K562 (cell line): Measurements from ENCODE around the gene NTRK2. TPM values are rescaled to one million over a fixed set of nuclear protein-coding genes. Genes with fewer than 3 reads are reported as not detected.
A peak's percentile ranks its signal among the peaks of the same experiment; 100 is the strongest.

Experiments used
- ATAC-seq: fragments of 200-7000 bp; cut with Tn5 transposase; 3 replicates; pipeline ENCODE4 v1.9.1; 2020; ENCODE audit warnings: moderate library complexity
- BruUV-seq: library from RNA; stranded (reverse); fragments of 400-500 nt; replicated peaks from 2 replicates; lab custom pipeline; 2021; lab: Mats Ljungman, UMichigan
- CTCF ChIA-PET: fragments of 300-600 bp; formaldehyde crosslinking; extraction: SDS; loops from one replicate; lab custom pipeline; 2021; ENCODE audit warnings: low intra/inter-chr PET ratio; lab: Yijun Ruan, JAX
- POLR2A ChIA-PET: fragments of 300-600, 350-650 bp; sonication (Branson Sonifier 250); formaldehyde crosslinking; extraction: SDS; loops from one replicate; lab custom pipeline; 2021; ENCODE audit warnings: antibody characterized with exemption, inconsistent platforms; lab: Yijun Ruan, JAX
- DNase-seq, 4 experiments: peaks; one replicate each; pipeline versions ENCODE4 v3.0.0 to v3.0.0-alpha.2; 2011 to 2018; ENCODE audit warnings: low spot score in 3 of 4, mixed read lengths in 3 of 4; ENCODE audit errors: extremely low read depth in 1 of 4
- FAIRE-seq: peaks from 2 replicates; lab custom pipeline; 2011; peaks lifted over from hg19 to GRCh38; lab: Jason Lieb, UNC
- H2AFZ ChIP-seq: 2 replicates; pipeline ENCODE4 v1.6.0; 2011; ENCODE audit warnings: low read depth, low read length, control low read depth, inconsistent platforms
- H3K27ac ChIP-seq: fragments of 200-600 bp; 3 replicates; pipeline ENCODE4 v1.8.0; 2011; ENCODE audit warnings: low read depth, mild to moderate bottlenecking, control low read depth, inconsistent platforms, low read length, moderate library complexity, mixed read lengths; ENCODE audit errors: extremely low read depth
- H3K27me3 ChIP-seq, 2 experiments: fragments of 300-600 bp in 1 of 2; 2 replicates in 1 of 2; 3 replicates in 1 of 2; pipeline versions ENCODE4 v1.6.0 to v1.8.0; 2011; ENCODE audit warnings: inconsistent platforms in 2 of 2, low read length in 2 of 2, mild to moderate bottlenecking in 1 of 2, mixed read lengths in 1 of 2, moderate library complexity in 1 of 2; ENCODE audit not compliant: control insufficient read depth in 2 of 2, insufficient read depth in 2 of 2
- H3K36me3 ChIP-seq: fragments of 300-600 bp; 3 replicates; pipeline ENCODE4 v1.8.0; 2011; ENCODE audit warnings: mild to moderate bottlenecking, low read length, inconsistent platforms; ENCODE audit not compliant: control insufficient read depth, insufficient read depth
- H3K4me1 ChIP-seq, 2 experiments: fragments of 200-600 bp in 1 of 2; replicated peaks in 1 of 2; 2 replicates in 1 of 2; 3 replicates in 1 of 2; pipeline versions ENCODE4 v1.5.1 to v1.8.0; 2011; ENCODE audit warnings: inconsistent platforms in 2 of 2, low read length in 2 of 2, mild to moderate bottlenecking in 1 of 2, mixed read lengths in 1 of 2, moderate library complexity in 1 of 2; ENCODE audit not compliant: control insufficient read depth in 2 of 2, insufficient read depth in 2 of 2
- H3K4me2 ChIP-seq: 2 replicates; pipeline ENCODE4 v1.6.1; 2011; ENCODE audit warnings: low read length, control low read depth, inconsistent platforms, mixed read lengths; ENCODE audit not compliant: insufficient read depth
- H3K4me3 ChIP-seq: fragments of 200-600 bp; sonication (generic), shearing (Covaris generic); 2 replicates; pipeline ENCODE4 v1.5.1; 2016; ENCODE audit warnings: control low read depth, inconsistent platforms
- H3K79me2 ChIP-seq: fragments of 200-600 bp; 3 replicates; pipeline ENCODE4 v1.8.0; 2011; ENCODE audit warnings: low read length, inconsistent platforms; ENCODE audit not compliant: control insufficient read depth, insufficient read depth
- H3K9ac ChIP-seq, 2 experiments: 2 replicates each; pipeline versions ENCODE4 v1.6.0 to v1.6.1; 2011; ENCODE audit warnings: low read depth in 2 of 2, low read length in 2 of 2, control low read depth in 1 of 2, inconsistent platforms in 1 of 2, mild to moderate bottlenecking in 1 of 2, mixed read lengths in 1 of 2; ENCODE audit not compliant: insufficient read depth in 1 of 2
- H3K9me1 ChIP-seq: one replicate; pipeline ENCODE4 v1.6.0; 2011; ENCODE audit warnings: inconsistent platforms, mild to moderate bottlenecking, low read length, moderate library complexity; ENCODE audit not compliant: control insufficient read depth, insufficient read depth
- H3K9me3 ChIP-seq: replicated peaks from 2 replicates; pipeline ENCODE4 v1.5.1; 2011; ENCODE audit warnings: low read depth, low read length, inconsistent platforms; ENCODE audit not compliant: control insufficient read depth, insufficient read depth
- H4K20me1 ChIP-seq: replicated peaks from 2 replicates; pipeline ENCODE4 v1.6.1; 2011; ENCODE audit warnings: low read length, inconsistent platforms, mixed read lengths; ENCODE audit not compliant: control insufficient read depth, insufficient read depth
- BDP1 ChIP-seq: IDR thresholded peaks from 3 replicates; pipeline ENCODE4 v1.6.1; 2011; ENCODE audit not compliant: insufficient read length, insufficient read depth
- KAT7 ChIP-seq: sonication (generic); formaldehyde crosslinking; IDR thresholded peaks from 2 replicates; pipeline ENCODE4 v1.8.0; 2022; ENCODE audit warnings: missing genetic modification reagents, mild to moderate bottlenecking, borderline replicate concordance
- LCOR ChIP-seq: sonication (generic); formaldehyde crosslinking; IDR thresholded peaks from 2 replicates; pipeline ENCODE4 v1.8.0; 2022; ENCODE audit warnings: mild to moderate bottlenecking, missing genetic modification reagents
- NFIX ChIP-seq: fragments of 250-450 bp; sonication (Bioruptor Pico); IDR thresholded peaks from 2 replicates; pipeline ENCODE4 v1.4.0; 2020; ENCODE audit warnings: low read depth, mild to moderate bottlenecking, moderate library complexity
- WGBS: fragments of 100-300 bp; shearing (Covaris generic); methylation state at CpG from one replicate; pipeline ENCODE4 v1.1.6; 2016; ENCODE audit warnings: low coverage, mixed read lengths; ENCODE audit not compliant: insufficient coverage; ENCODE audit errors: missing lambda C conversion rate; 5-methylcytosine and 5-hydroxymethylcytosine counted together
- in situ Hi-C: fragments of 300-500 bp; cut with MboI; formaldehyde crosslinking; loops from 4 replicates; pipeline ENCODE4 v1.15.0; 2018; ENCODE audit warnings: inconsistent platforms, mixed read lengths
- intact Hi-C: fragments of 100-400 bp; cut with micrococcal nuclease; formaldehyde crosslinking; loops from 2 replicates; pipeline ENCODE4 v1.14.2; 2022
- polyA plus RNA-seq, 8 experiments: library from polyadenylated mRNA; depleted of rRNA in 4 of 8; stranded (reverse) in 5 of 8; unstranded in 3 of 8; fragments of >200 nt; fragmentation: Nextera tagmentation in 2 of 8; fragmentation: Illumina TruSeq in 1 of 8; extraction: Ambion mirVana in 2 of 8; extraction: Trizol in 1 of 8; gene quantifications; 2 replicates each; pipeline versions ENCODE4 v1.2.1 to v1.2.3, GENCODE V29; 2011 to 2014; ENCODE audit warnings: inconsistent platforms in 1 of 8, missing spikeins in 1 of 8
- total RNA-seq, 7 experiments: library from RNA; depleted of rRNA in 6 of 7; stranded (reverse); fragments of >200 nt in 6 of 7; fragmentation: Illumina TruSeq in 2 of 7; extraction: Trizol in 2 of 7; gene quantifications; 2 replicates each; pipeline versions ENCODE4 v1.2.1 to v1.2.3, GENCODE V29; 2011 to 2021; ENCODE audit warnings: low replicate concordance in 1 of 7
- TF ChIP-seq, protein P1 (sequence below), 2 experiments: fragments of 450-650 bp in 1 of 2; sonication (generic) in 1 of 2; formaldehyde crosslinking in 1 of 2; IDR thresholded peaks; 2 replicates each; pipeline versions ENCODE4 v1.7.1 to v1.9.0; 2016 to 2022; ENCODE audit warnings: inconsistent platforms in 1 of 2, mild to moderate bottlenecking in 1 of 2, missing genetic modification reagents in 1 of 2

The NTRK2 gene
- total and polyA plus RNA-seq, 9 of the 15 experiments (the other 6 are each of a cell fraction or from before 2014, with no cell fraction given) = not detected

DNA sequence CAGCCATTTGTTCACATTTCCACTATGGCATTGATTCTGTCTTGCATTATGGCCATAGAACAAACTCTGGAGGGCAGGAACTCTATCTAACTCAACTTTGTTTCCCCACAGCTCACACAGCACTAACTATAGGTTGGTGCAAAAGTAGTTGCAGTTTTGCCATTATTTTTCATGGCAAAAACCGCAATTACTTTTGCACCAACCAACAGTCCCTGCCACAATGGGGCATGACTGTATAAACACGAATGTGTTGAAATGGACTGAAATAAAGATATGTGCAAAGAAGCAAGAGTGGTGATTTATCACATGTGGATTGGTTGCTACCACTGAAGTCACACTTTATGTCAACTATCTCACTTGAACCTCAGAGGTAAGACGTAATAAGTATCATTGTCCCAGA, 338.7 kb downstream of the NTRK2 start:
- in situ Hi-C loops (no loop called here), intact Hi-C loops (no loop called here)
- DNase-seq (no peak), ATAC-seq (no peak)
- Histone ChIP-seq H3K4me1 (no peaks in the 10 kb centered on the region), H3K9me3 (no peaks in the 10 kb centered on the region), H3K4me2 (no peak overlapping the region), H3K27me3 (no peaks in the 10 kb centered on the region), H4K20me1 (no peaks in the 10 kb centered on the region), H3K79me2 (no peaks in the 10 kb centered on the region)
- CTCF ChIA-PET = no interaction called here
- BruUV-seq = no TSS peak
- TF ChIP-seq NFIX (CRISPR knock-in tag) (no peak), LCOR (no peak), KAT7 (no peak), BDP1 (no peak)
- TF ChIP-seq, protein P1, sequence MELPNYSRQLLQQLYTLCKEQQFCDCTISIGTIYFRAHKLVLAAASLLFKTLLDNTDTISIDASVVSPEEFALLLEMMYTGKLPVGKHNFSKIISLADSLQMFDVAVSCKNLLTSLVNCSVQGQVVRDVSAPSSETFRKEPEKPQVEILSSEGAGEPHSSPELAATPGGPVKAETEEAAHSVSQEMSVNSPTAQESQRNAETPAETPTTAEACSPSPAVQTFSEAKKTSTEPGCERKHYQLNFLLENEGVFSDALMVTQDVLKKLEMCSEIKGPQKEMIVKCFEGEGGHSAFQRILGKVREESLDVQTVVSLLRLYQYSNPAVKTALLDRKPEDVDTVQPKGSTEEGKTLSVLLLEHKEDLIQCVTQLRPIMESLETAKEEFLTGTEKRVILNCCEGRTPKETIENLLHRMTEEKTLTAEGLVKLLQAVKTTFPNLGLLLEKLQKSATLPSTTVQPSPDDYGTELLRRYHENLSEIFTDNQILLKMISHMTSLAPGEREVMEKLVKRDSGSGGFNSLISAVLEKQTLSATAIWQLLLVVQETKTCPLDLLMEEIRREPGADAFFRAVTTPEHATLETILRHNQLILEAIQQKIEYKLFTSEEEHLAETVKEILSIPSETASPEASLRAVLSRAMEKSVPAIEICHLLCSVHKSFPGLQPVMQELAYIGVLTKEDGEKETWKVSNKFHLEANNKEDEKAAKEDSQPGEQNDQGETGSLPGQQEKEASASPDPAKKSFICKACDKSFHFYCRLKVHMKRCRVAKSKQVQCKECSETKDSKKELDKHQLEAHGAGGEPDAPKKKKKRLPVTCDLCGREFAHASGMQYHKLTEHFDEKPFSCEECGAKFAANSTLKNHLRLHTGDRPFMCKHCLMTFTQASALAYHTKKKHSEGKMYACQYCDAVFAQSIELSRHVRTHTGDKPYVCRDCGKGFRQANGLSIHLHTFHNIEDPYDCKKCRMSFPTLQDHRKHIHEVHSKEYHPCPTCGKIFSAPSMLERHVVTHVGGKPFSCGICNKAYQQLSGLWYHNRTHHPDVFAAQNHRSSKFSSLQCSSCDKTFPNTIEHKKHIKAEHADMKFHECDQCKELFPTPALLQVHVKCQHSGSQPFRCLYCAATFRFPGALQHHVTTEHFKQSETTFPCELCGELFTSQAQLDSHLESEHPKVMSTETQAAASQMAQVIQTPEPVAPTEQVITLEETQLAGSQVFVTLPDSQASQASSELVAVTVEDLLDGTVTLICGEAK (IDR thresholded peaks at IDR 0.05) = 0 out of 2 replicates have a peak, but pooled peaks have one; percentile 39
- TF ChIP-seq, protein P1 (CRISPR knock-in tag; IDR thresholded peaks at IDR 0.05) = no peak
- TF ChIP-seq, all 486 proteins: peak for 1
- Histone ChIP-seq H3K4me3 (no peak overlapping the region), H3K36me3 (no peaks in the 10 kb centered on the region), H3K27ac (no peak overlapping the region), H2AFZ (no peak overlapping the region), H3K9ac (no peak overlapping the region), H3K9me1 (no peaks in the 10 kb centered on the region)
- POLR2A ChIA-PET = no interaction called here
- FAIRE-seq = no peak
- 0% methylated on average over 3 of the region's 3 CpGs for WGBS
